AG09319 (cell line): ENCODE measurements around the gene PPP3R1.

Experiments
- DNase-seq: peaks from one replicate; pipeline ENCODE4 v3.0.0-alpha.2; 2010; ENCODE audit warnings: low read depth; ENCODE audit errors: extremely low read depth
- TF ChIP-seq, protein P1 (sequence below): IDR thresholded peaks from 2 replicates; pipeline ENCODE4 v1.5.1; 2011; ENCODE audit warnings: low read depth, mild to moderate bottlenecking, inconsistent platforms, low read length, moderate library complexity

PPP3R1 gene

DNA sequence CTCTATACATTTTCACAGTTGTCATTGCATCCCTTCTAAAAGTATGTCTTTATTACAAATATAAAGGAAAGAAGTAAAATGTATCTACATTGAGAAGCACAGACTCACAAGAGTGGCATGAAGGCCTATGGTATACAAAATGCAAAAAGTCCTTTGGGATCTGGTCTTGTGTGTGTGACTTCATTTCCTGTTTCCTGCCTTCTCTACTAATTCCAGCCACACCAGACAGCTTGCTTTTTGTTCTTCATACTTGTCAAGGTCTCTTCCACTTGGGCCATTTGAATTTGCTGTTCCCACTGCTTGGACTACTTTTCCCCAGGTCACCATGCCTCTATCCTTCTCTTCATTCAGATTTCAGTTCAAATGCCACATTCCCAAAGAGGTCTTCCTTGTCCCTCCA, 101.3 kb downstream of the PPP3R1 start:
- TF ChIP-seq, protein P1, sequence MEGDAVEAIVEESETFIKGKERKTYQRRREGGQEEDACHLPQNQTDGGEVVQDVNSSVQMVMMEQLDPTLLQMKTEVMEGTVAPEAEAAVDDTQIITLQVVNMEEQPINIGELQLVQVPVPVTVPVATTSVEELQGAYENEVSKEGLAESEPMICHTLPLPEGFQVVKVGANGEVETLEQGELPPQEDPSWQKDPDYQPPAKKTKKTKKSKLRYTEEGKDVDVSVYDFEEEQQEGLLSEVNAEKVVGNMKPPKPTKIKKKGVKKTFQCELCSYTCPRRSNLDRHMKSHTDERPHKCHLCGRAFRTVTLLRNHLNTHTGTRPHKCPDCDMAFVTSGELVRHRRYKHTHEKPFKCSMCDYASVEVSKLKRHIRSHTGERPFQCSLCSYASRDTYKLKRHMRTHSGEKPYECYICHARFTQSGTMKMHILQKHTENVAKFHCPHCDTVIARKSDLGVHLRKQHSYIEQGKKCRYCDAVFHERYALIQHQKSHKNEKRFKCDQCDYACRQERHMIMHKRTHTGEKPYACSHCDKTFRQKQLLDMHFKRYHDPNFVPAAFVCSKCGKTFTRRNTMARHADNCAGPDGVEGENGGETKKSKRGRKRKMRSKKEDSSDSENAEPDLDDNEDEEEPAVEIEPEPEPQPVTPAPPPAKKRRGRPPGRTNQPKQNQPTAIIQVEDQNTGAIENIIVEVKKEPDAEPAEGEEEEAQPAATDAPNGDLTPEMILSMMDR, result no peak
- no peak for DNase-seq

DNA sequence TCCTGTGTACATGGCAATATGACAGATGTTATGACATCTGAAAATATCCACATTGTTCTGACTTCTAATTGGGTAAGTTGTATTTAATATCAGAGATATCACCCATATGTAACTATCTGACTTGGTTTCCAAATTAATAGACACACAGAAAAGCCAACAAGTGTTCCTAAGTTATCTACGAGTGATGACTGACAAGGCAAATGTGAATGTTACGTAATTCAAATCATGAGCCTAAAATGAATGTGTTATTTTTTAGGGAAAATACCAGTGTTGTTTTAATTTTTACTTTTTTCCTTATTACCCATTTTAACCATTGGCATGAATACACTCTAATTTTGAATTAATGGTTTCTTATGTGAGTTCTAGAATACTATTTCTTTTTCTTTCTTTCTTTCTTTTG, 110.5 kb downstream of the PPP3R1 start:
- TF ChIP-seq, protein P1, result no peak

DNA sequence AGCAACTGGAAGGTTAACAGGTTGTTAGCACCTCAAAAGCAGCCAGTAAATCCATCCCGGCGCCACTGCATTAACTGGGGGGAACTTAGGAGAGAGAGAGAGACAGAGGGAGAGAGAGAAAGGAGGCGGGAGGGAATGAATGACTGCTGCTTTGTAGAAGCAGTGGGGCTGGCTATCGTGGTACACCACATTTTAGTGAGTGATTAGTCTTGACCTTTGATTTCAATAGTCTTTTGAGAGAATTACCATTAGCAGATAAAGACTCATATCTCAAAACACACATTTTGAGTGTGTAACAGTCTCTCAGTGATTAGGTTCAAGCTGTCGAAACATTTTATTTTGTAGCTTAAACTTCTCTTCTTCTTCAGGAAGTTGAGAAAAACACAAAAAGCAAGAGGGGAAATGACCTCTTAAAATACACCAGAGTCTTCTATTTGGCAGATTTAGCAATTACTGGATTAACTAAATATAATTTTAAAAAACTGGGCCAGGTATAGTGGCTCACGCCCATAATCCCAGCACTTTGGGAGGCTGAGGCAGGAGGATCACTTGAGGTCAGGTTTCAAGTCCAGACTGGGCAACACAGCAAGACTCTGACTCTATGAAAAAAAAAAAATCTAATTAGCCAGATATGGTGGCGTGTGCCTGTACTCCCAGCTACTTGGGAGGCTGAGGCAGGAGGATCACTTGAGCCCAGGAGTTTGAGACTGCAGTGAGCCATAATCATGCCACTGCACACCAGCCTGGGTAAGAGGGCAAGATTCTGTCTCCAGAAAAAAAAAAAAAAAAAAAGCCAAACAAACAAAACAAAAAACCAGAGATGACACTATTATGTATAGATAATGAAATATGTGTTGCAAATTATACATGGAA, 116.6 kb downstream of the PPP3R1 start:
- DNase-seq, result no peak
- TF ChIP-seq, protein P1, result no peak

More for the DNA sequence above, 110.5 kb downstream of the PPP3R1 start:
- DNase-seq, result no peak

DNA sequence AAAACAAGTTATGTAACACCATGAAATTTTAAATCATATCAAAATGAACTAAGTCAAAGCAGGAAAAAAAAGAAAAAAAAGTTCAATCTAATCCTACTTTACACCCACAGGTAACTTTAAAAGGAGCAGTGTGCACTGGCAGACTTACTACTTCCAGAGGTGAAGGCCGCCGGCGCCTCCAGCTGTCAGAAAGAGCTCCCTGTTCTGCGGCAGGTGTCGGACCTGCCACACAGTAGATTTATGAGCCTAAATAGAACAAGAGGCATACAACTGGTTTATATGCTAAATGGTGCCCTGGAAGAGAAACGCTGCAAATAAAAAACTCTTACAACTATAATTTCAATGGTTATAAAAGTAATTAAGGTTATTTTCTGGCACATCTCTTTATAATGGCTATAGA, 117.8 kb downstream of the PPP3R1 start:
- DNase-seq, result no peak
- TF ChIP-seq, protein P1, result no peak

DNA sequence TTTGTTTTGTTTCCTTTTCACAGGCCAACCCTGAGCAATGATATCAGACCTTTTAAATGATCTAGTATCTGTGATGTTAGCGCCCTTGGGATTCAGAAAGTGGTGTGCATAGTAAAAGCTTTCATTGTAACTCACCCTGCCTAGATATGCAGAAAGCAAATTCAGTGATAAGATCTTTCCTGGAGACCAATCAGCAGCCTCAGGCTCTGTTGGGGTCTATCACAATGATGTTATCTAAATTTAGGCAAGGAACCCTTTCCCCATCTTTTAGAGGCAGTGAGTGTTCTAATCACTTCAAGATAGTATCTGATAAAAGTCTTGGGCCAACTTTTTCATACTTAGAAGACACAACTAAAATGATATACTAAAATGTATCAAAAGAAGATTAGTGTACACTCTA, 118.2 kb downstream of the PPP3R1 start:
- no peak for DNase-seq
- TF ChIP-seq, protein P1, result no peak
